CD4-positive, alpha-beta T cell (primary cell): ENCODE results near the gene RNF14. TPM values are rescaled to one million over a fixed set of nuclear protein-coding genes. Genes with fewer than 3 reads are reported as not detected.
A peak's percentile ranks its signal among the peaks of the same experiment; 100 is the strongest.

ENCODE experiments used
- ATAC-seq: fragments of 200-7000 bp; cut with Tn5 transposase; one replicate; pipeline ENCODE4 v1.10.0; 2022; ENCODE audit warnings: mild to moderate bottlenecking; ENCODE audit not compliant: poor library complexity
- CTCF ChIA-PET: fragments of 350-600 bp; sonication (Branson Sonifier 250); formaldehyde crosslinking; loops from one replicate; lab custom pipeline; 2021; ENCODE audit warnings: antibody characterized with exemption, inconsistent platforms; lab: Charles Lee
- POLR2A ChIA-PET: fragments of 350-600 bp; sonication (Branson Sonifier 250); formaldehyde crosslinking; loops from one replicate; lab custom pipeline; 2021; ENCODE audit warnings: antibody characterized with exemption, inconsistent platforms; lab: Charles Lee
- DNase-seq, 14 experiments: peaks; one replicate each; pipeline ENCODE4 v3.0.0-alpha.2; 2013 to 2020; ENCODE audit warnings: mixed read lengths in 2 of 14
- H3K27ac ChIP-seq, 2 donors: one replicate each; pipeline versions ENCODE4 v1.5.1 to v1.7.0; 2013; ENCODE audit warnings: low read length in 2 of 2, low read depth in 1 of 2, mild to moderate bottlenecking in 1 of 2
- H3K27me3 ChIP-seq, 2 experiments: 1 replicate in 1 of 2; 2 replicates in 1 of 2; pipeline versions ENCODE4 v1.6.1 to v1.7.0; 2013; ENCODE audit warnings: low read length in 2 of 2, control low read depth in 1 of 2, mild to moderate bottlenecking in 1 of 2, moderate library complexity in 1 of 2; ENCODE audit not compliant: insufficient read depth in 2 of 2, control insufficient read depth in 1 of 2
- H3K36me3 ChIP-seq: one replicate; pipeline ENCODE4 v1.6.1; 2013; ENCODE audit warnings: low read length, control low read depth; ENCODE audit not compliant: insufficient read depth
- H3K4me1 ChIP-seq: one replicate; pipeline ENCODE4 v1.6.1; 2013; ENCODE audit warnings: low read length, control low read depth; ENCODE audit not compliant: insufficient read depth
- H3K4me3 ChIP-seq: one replicate; pipeline ENCODE4 v1.5.1; 2013; ENCODE audit warnings: mild to moderate bottlenecking, low read length, moderate library complexity
- H3K9me3 ChIP-seq, 2 experiments: 1 replicate in 1 of 2; 2 replicates in 1 of 2; pipeline versions ENCODE4 v1.6.1 to v1.7.0; 2013; ENCODE audit warnings: low read length in 2 of 2, mild to moderate bottlenecking in 2 of 2, control low read depth in 1 of 2, moderate library complexity in 1 of 2; ENCODE audit not compliant: control insufficient read depth in 1 of 2, insufficient read depth in 1 of 2
- H3K27ac Mint-ChIP-seq: one replicate; pipeline ENCODE4 v1.8.0; 2020; ENCODE audit warnings: mixed read lengths
- H3K27me3 Mint-ChIP-seq: one replicate; pipeline ENCODE4 v1.8.0; 2021; ENCODE audit warnings: mixed read lengths
- H3K36me3 Mint-ChIP-seq: one replicate; pipeline ENCODE4 v1.8.0; 2021; ENCODE audit warnings: low read depth, mixed read lengths
- H3K4me1 Mint-ChIP-seq: one replicate; pipeline ENCODE4 v1.8.0; 2021; ENCODE audit warnings: low read depth, mixed read lengths
- H3K4me3 Mint-ChIP-seq: one replicate; pipeline ENCODE4 v1.8.0; 2020; ENCODE audit warnings: mild to moderate bottlenecking, mixed read lengths
- H3K9me3 Mint-ChIP-seq: one replicate; pipeline ENCODE4 v1.8.0; 2020; ENCODE audit warnings: mixed read lengths
- CTCF ChIP-seq: fragments of 200-600 bp; IDR thresholded peaks from one replicate; pipeline ENCODE4 v1.8.0; 2022; ENCODE audit warnings: antibody characterized with exemption, mild to moderate bottlenecking
- intact Hi-C, 2 experiments: fragments of 100-400 bp; cut with DNase I in 1 of 2; cut with micrococcal nuclease in 1 of 2; formaldehyde crosslinking; loops; one replicate each; pipeline versions ENCODE4 v1.15.1 to v1.9.0; 2023 to 2025; cut with DNase I, micrococcal nuclease
- total RNA-seq, 174 experiments: library from RNA in 2 of 174; stranded (reverse) in 2 of 174; gene quantifications; one replicate each; pipeline ENCODE4 v1.2.3 and lab custom pipeline; 2021 to 2026

Gene RNF14
- total RNA-seq, 2 experiments from 2014 or later: 8.9 to 10.7 TPM

GRCh38 chr5:142003266-142003800 lies 34.4 kb downstream of the RNF14 start:
- intact Hi-C loops: no loop called here
- CTCF ChIA-PET: no interaction called here
- no peak for DNase-seq
- H3K4me1 Mint-ChIP-seq: peaks cover 54% of the 10 kb centered on the region
- H3K9me3 ChIP-seq: no peaks in the 10 kb centered on the region
- H3K36me3 Mint-ChIP-seq: peaks cover 63% of the 10 kb centered on the region
- H3K27ac Mint-ChIP-seq: peak overlapping the region; percentile 56
- POLR2A ChIA-PET: interaction anchor here (0.9 to 2.2 kb wide), 3 partner anchors 9 to 105 kb away, joined by 3 to 7 read pairs (median 4); partner anchors contain the start of genes GNPDA1, NDFIP1 and RNF14
- H3K4me1 ChIP-seq: peaks cover 35% of the 10 kb centered on the region
- H3K27me3 ChIP-seq: no peaks in the 10 kb centered on the region
- peak overlapping the region in 1 of 2 donors; percentile 40 for H3K27ac ChIP-seq
- no peak overlapping the region for H3K4me3 ChIP-seq
- no peak for ATAC-seq
- H3K4me3 Mint-ChIP-seq: no peak overlapping the region
- no peak for TF ChIP-seq CTCF
- H3K9me3 Mint-ChIP-seq: no peaks in the 10 kb centered on the region
- no peaks in the 10 kb centered on the region for H3K27me3 Mint-ChIP-seq
- H3K36me3 ChIP-seq: peaks cover 52% of the 10 kb centered on the region

GRCh38 chr5:142006363-142007236 lies 37.7 kb downstream of the RNF14 start:
- H3K27me3 ChIP-seq: no peaks in the 10 kb centered on the region
- no peaks in the 10 kb centered on the region for H3K27me3 Mint-ChIP-seq
- H3K36me3 Mint-ChIP-seq: peaks cover 52% of the 10 kb centered on the region
- TF ChIP-seq CTCF: no peak
- intact Hi-C loops: no loop called here
- peaks cover 68% of the 10 kb centered on the region for H3K4me1 Mint-ChIP-seq
- H3K36me3 ChIP-seq: peaks cover 42% of the 10 kb centered on the region
- no peaks in the 10 kb centered on the region for H3K9me3 Mint-ChIP-seq
- peak; percentile 80 for ATAC-seq
- H3K4me3 ChIP-seq: no peak overlapping the region
- ChIA-PET CTCF (interaction anchor here (1.0 kb wide), 1 partner anchor 9 kb away, joined by 3 read pairs; no protein-coding TSS in a partner anchor), POLR2A (interaction anchor here (0.8 to 1.6 kb wide), 8 partner anchors 9 to 346 kb away, joined by 3 to 6 read pairs (median 5); partner anchors contain the start of gene RNF14)
- DNase-seq: peak in 4 of 14 experiments; percentile 37 to 59 (median 54)
- H3K4me3 Mint-ChIP-seq: peak overlapping the region; percentile 13
- peak overlapping the region; percentile 77 for H3K27ac Mint-ChIP-seq
- peaks cover 37% of the 10 kb centered on the region for H3K4me1 ChIP-seq
- H3K9me3 ChIP-seq: no peaks in the 10 kb centered on the region
- peak overlapping the region; percentile 22 to 42 for H3K27ac ChIP-seq

- Mint-ChIP-seq H3K27ac (peak overlapping the region; percentile 77), H3K4me1 (peaks cover 74% of the 10 kb centered on the region), H3K36me3 (peaks cover 46% of the 10 kb centered on the region), H3K4me3 (peak overlapping the region; percentile 13), H3K27me3 (no peaks in the 10 kb centered on the region), H3K9me3 (no peaks in the 10 kb centered on the region)
- no peak for TF ChIP-seq CTCF
- no peak for DNase-seq
- Histone ChIP-seq H3K4me3 (no peak overlapping the region), H3K9me3 (no peaks in the 10 kb centered on the region), H3K27me3 (no peaks in the 10 kb centered on the region), H3K4me1 (peaks cover 43% of the 10 kb centered on the region), H3K27ac (peak overlapping the region; percentile 17 to 22), H3K36me3 (peaks cover 37% of the 10 kb centered on the region)
- ChIA-PET POLR2A (interaction anchor here (0.8 to 1.6 kb wide), 9 partner anchors 9 to 345 kb away, joined by 3 to 6 read pairs (median 5); partner anchors contain the start of gene RNF14), CTCF (interaction anchor here (1.0 to 1.1 kb wide), 2 partner anchors 9 to 136 kb away, joined by 3 read pairs; no protein-coding TSS in a partner anchor)
- no peak for ATAC-seq
- intact Hi-C loops: no loop called here
Observed at GRCh38 chr5:142007237-142007544, 38.3 kb downstream of the RNF14 start.
